ENCODE measurements around the gene KRT33B.

KRT33B gene

GRCh38 chr17:41334385-41335305 lies 35.0 kb downstream of the KRT33B start:
- H3K9ac ChIP-seq (ENCODE audit: insufficient read length, low read depth) = no peak overlapping the region
- TF ChIP-seq ZNF274 (IDR thresholded peaks at IDR 0.05; ENCODE audit: low read depth, low read length) (no peak), SUZ12 (IDR thresholded peaks at IDR 0.05; ENCODE audit: extremely low read depth, insufficient read depth, insufficient read length) (no peak)
- no peak for DNase-seq (ENCODE audit: low read depth, low spot score)

DNA sequence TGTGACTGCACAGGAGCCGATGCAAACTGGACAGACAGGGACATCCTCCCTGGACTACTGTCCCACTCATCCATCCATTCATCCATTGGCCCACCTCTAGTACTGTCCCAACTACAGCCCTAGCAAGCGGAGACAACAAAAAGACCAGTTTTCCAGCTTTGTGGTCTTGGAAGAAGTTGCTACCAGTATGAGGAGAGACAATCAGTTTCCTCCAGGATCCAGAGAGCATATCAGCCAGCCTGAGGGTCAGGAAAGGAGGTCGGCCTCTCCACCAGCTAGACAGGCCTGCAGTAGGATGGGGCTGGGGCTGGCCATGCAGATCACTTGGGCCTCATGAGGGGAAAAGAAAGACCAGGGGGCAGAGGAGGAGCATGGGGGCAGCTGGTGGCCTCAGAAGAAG lies 35.8 kb downstream of the KRT33B start:
- no peaks in the 10 kb centered on the region for H3K9me3 ChIP-seq (ENCODE audit: insufficient read depth, low read length)
- peaks cover 2% of the 10 kb centered on the region for H3K4me1 ChIP-seq (ENCODE audit: insufficient read depth, insufficient read length)
- no peak overlapping the region for H3K4me3 ChIP-seq (ENCODE audit: insufficient read length, low read depth)
- H3K36me3 ChIP-seq (ENCODE audit: insufficient read depth, insufficient read length, low read length) = no peaks in the 10 kb centered on the region
- no peak for DNase-seq (ENCODE audit: low read depth, low spot score)
- no peak for TF ChIP-seq ZNF274 (IDR thresholded peaks at IDR 0.05; ENCODE audit: low read depth, low read length)
- TF ChIP-seq YY1 (IDR thresholded peaks at IDR 0.05; ENCODE audit: insufficient read depth, insufficient read length) = no peak
- no peak for TF ChIP-seq SUZ12 (IDR thresholded peaks at IDR 0.05; ENCODE audit: extremely low read depth, insufficient read depth, insufficient read length)
- no peak overlapping the region for H3K9ac ChIP-seq (ENCODE audit: insufficient read length, low read depth)
- no peaks in the 10 kb centered on the region for H3K27me3 ChIP-seq (ENCODE audit: insufficient read depth, insufficient read length)

More at GRCh38 chr17:41334385-41335305, 35.0 kb downstream of the KRT33B start:
- Histone ChIP-seq H3K27me3 (ENCODE audit: insufficient read depth, insufficient read length) (no peaks in the 10 kb centered on the region), H3K4me1 (ENCODE audit: insufficient read depth, insufficient read length) (peaks cover 2% of the 10 kb centered on the region), H3K36me3 (ENCODE audit: insufficient read depth, insufficient read length, low read length) (no peaks in the 10 kb centered on the region), H3K4me3 (ENCODE audit: insufficient read length, low read depth) (no peak overlapping the region), H3K9me3 (ENCODE audit: insufficient read depth, low read length) (no peaks in the 10 kb centered on the region)

- no peak for TF ChIP-seq SUZ12 (IDR thresholded peaks at IDR 0.05; ENCODE audit: extremely low read depth, insufficient read depth, insufficient read length)
- no peak for TF ChIP-seq ZNF274 (IDR thresholded peaks at IDR 0.05; ENCODE audit: low read depth, low read length)
- no peak for TF ChIP-seq YY1 (IDR thresholded peaks at IDR 0.05; ENCODE audit: insufficient read depth, insufficient read length)
- H3K9ac ChIP-seq (ENCODE audit: insufficient read length, low read depth) = no peak overlapping the region
- H3K36me3 ChIP-seq (ENCODE audit: insufficient read depth, insufficient read length, low read length) = no peaks in the 10 kb centered on the region
- no peaks in the 10 kb centered on the region for H3K27me3 ChIP-seq (ENCODE audit: insufficient read depth, insufficient read length)
- H3K9me3 ChIP-seq (ENCODE audit: insufficient read depth, low read length) = no peaks in the 10 kb centered on the region
- no peak overlapping the region for H3K4me3 ChIP-seq (ENCODE audit: insufficient read length, low read depth)
- DNase-seq (ENCODE audit: low read depth, low spot score) = no peak
- peaks cover 2% of the 10 kb centered on the region for H3K4me1 ChIP-seq (ENCODE audit: insufficient read depth, insufficient read length)
Measured at GRCh38 chr17:41333098-41333497, 36.5 kb downstream of the KRT33B start.

- H3K4me1 ChIP-seq (ENCODE audit: insufficient read depth, insufficient read length) = peaks cover 2% of the 10 kb centered on the region
- H3K36me3 ChIP-seq (ENCODE audit: insufficient read depth, insufficient read length, low read length) = no peaks in the 10 kb centered on the region
- no peaks in the 10 kb centered on the region for H3K27me3 ChIP-seq (ENCODE audit: insufficient read depth, insufficient read length)
- H3K4me3 ChIP-seq (ENCODE audit: insufficient read length, low read depth) = no peak overlapping the region
- H3K9ac ChIP-seq (ENCODE audit: insufficient read length, low read depth) = no peak overlapping the region
- DNase-seq (ENCODE audit: low read depth, low spot score) = no peak
- no peak for TF ChIP-seq YY1 (IDR thresholded peaks at IDR 0.05; ENCODE audit: insufficient read depth, insufficient read length)
- TF ChIP-seq SUZ12 (IDR thresholded peaks at IDR 0.05; ENCODE audit: extremely low read depth, insufficient read depth, insufficient read length) = no peak
- no peak for TF ChIP-seq ZNF274 (IDR thresholded peaks at IDR 0.05; ENCODE audit: low read depth, low read length)
- H3K9me3 ChIP-seq (ENCODE audit: insufficient read depth, low read length) = no peaks in the 10 kb centered on the region
Measured at GRCh38 chr17:41332239-41332638, 37.4 kb downstream of the KRT33B start.

DNA sequence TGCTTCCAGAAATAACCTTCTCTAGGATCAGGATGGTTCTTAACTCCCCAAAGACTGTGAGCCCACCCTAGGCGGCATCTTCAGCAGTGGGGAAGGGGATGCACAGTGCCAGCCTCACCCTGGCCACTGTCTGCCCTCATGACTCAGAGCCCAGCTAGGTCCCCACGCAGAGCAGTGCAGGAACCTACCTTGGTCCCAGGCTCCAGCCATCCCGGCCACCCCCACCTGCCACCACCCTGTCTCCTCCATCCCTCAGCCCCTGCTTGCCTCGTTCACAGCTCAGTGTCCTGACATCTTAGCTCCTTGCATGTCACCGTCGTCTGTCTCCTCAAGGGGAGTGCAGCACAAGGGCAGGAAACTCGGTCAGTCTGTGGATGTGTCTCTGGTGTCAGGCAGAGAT lies 38.0 kb downstream of the KRT33B start:
- H3K9me3 ChIP-seq (ENCODE audit: insufficient read depth, low read length) = no peaks in the 10 kb centered on the region
- H3K4me3 ChIP-seq (ENCODE audit: insufficient read length, low read depth) = no peak overlapping the region
- H3K4me1 ChIP-seq (ENCODE audit: insufficient read depth, insufficient read length) = peaks cover 2% of the 10 kb centered on the region
- H3K36me3 ChIP-seq (ENCODE audit: insufficient read depth, insufficient read length, low read length) = no peaks in the 10 kb centered on the region
- H3K9ac ChIP-seq (ENCODE audit: insufficient read length, low read depth) = no peak overlapping the region
- no peaks in the 10 kb centered on the region for H3K27me3 ChIP-seq (ENCODE audit: insufficient read depth, insufficient read length)
- DNase-seq (ENCODE audit: low read depth, low spot score) = no peak
- TF ChIP-seq YY1 (IDR thresholded peaks at IDR 0.05; ENCODE audit: insufficient read depth, insufficient read length) = no peak
- TF ChIP-seq SUZ12 (IDR thresholded peaks at IDR 0.05; ENCODE audit: extremely low read depth, insufficient read depth, insufficient read length) = no peak
- no peak for TF ChIP-seq ZNF274 (IDR thresholded peaks at IDR 0.05; ENCODE audit: low read depth, low read length)

- peak; percentile 22 for DNase-seq (ENCODE audit: low read depth, low spot score)
Measured at GRCh38 chr17:41329279-41329948, 40.2 kb downstream of the KRT33B start.

DNA sequence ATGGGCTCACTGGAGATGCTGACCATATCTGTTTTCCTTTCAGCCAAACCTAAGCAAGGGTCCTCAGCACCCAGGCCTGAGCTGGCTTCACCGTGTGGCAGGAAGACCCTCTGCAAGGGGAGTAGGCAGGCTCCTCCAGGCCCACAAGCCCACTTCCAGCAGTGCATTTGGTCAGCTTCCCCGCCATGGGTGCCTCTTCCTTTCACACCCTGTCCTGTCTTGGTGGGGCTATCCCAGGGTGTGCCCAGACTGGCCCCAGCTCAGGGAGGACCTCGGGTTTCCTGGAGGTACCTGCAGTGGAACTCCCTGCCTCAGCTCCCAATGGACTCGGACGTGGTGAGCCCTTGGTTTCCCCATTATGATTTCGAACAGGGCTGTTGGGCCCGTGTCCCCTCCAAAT lies 41.4 kb downstream of the KRT33B start:
- TF ChIP-seq ZNF274 (IDR thresholded peaks at IDR 0.05; ENCODE audit: low read depth, low read length) = no peak
- TF ChIP-seq SUZ12 (IDR thresholded peaks at IDR 0.05; ENCODE audit: extremely low read depth, insufficient read depth, insufficient read length) = no peak
- TF ChIP-seq YY1 (IDR thresholded peaks at IDR 0.05; ENCODE audit: insufficient read depth, insufficient read length) = no peak
- Histone ChIP-seq H3K9ac (ENCODE audit: insufficient read length, low read depth) (no peak overlapping the region), H3K27me3 (ENCODE audit: insufficient read depth, insufficient read length) (no peaks in the 10 kb centered on the region), H3K4me3 (ENCODE audit: insufficient read length, low read depth) (no peak overlapping the region), H3K36me3 (ENCODE audit: insufficient read depth, insufficient read length, low read length) (no peaks in the 10 kb centered on the region), H3K9me3 (ENCODE audit: insufficient read depth, low read length) (no peaks in the 10 kb centered on the region), H3K4me1 (ENCODE audit: insufficient read depth, insufficient read length) (peaks cover under 1% of the 10 kb centered on the region)
- DNase-seq (ENCODE audit: low read depth, low spot score) = no peak

More at GRCh38 chr17:41329279-41329948, 40.2 kb downstream of the KRT33B start:
- Histone ChIP-seq H3K9me3 (ENCODE audit: insufficient read depth, low read length) (no peaks in the 10 kb centered on the region), H3K4me3 (ENCODE audit: insufficient read length, low read depth) (no peak overlapping the region), H3K4me1 (ENCODE audit: insufficient read depth, insufficient read length) (peaks cover under 1% of the 10 kb centered on the region), H3K9ac (ENCODE audit: insufficient read length, low read depth) (no peak overlapping the region), H3K27me3 (ENCODE audit: insufficient read depth, insufficient read length) (no peaks in the 10 kb centered on the region), H3K36me3 (ENCODE audit: insufficient read depth, insufficient read length, low read length) (no peaks in the 10 kb centered on the region)
- no peak for TF ChIP-seq SUZ12 (IDR thresholded peaks at IDR 0.05; ENCODE audit: extremely low read depth, insufficient read depth, insufficient read length)
- no peak for TF ChIP-seq ZNF274 (IDR thresholded peaks at IDR 0.05; ENCODE audit: low read depth, low read length)
- TF ChIP-seq YY1 (IDR thresholded peaks at IDR 0.05; ENCODE audit: insufficient read depth, insufficient read length) = no peak
